ENCODE results near the gene NAGLU. TPM values are rescaled to one million over a fixed set of nuclear protein-coding genes. Genes with fewer than 3 reads are reported as not detected.

NAGLU gene
- total and polyA plus RNA-seq, 2 of the 13 experiments (the other 11 are each of a cell fraction or from before 2014, with no cell fraction given): 28.2 to 40.1 TPM

- TF ChIP-seq, protein P1, sequence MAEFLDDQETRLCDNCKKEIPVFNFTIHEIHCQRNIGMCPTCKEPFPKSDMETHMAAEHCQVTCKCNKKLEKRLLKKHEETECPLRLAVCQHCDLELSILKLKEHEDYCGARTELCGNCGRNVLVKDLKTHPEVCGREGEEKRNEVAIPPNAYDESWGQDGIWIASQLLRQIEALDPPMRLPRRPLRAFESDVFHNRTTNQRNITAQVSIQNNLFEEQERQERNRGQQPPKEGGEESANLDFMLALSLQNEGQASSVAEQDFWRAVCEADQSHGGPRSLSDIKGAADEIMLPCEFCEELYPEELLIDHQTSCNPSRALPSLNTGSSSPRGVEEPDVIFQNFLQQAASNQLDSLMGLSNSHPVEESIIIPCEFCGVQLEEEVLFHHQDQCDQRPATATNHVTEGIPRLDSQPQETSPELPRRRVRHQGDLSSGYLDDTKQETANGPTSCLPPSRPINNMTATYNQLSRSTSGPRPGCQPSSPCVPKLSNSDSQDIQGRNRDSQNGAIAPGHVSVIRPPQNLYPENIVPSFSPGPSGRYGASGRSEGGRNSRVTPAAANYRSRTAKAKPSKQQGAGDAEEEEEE (CRISPR knock-in tag; IDR thresholded peaks at IDR 0.05; ENCODE audit: borderline replicate concordance): no peak
- TF ChIP-seq, protein P2, sequence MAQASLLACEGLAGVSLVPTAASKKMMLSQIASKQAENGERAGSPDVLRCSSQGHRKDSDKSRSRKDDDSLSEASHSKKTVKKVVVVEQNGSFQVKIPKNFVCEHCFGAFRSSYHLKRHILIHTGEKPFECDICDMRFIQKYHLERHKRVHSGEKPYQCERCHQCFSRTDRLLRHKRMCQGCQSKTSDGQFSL (CRISPR knock-in tag; IDR thresholded peaks at IDR 0.05): no peak
- TF ChIP-seq, protein P3, sequence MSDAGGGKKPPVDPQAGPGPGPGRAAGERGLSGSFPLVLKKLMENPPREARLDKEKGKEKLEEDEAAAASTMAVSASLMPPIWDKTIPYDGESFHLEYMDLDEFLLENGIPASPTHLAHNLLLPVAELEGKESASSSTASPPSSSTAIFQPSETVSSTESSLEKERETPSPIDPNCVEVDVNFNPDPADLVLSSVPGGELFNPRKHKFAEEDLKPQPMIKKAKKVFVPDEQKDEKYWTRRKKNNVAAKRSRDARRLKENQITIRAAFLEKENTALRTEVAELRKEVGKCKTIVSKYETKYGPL (CRISPR knock-in tag; IDR thresholded peaks at IDR 0.05): 0 out of 2 replicates have a peak, but pooled peaks have one; percentile 57
- no peak for TF ChIP-seq NFIB (CRISPR knock-in tag; IDR thresholded peaks at IDR 0.05; ENCODE audit: borderline replicate concordance)
- no peak for TF ChIP-seq SPEN (CRISPR knock-in tag; IDR thresholded peaks at IDR 0.05; ENCODE audit: low read depth)
- TF ChIP-seq TCF12 (IDR thresholded peaks at IDR 0.05): no peak
- no peak for TF ChIP-seq TCF12 (CRISPR knock-in tag; IDR thresholded peaks at IDR 0.05)
- no peak for TF ChIP-seq RARA (CRISPR knock-in tag; IDR thresholded peaks at IDR 0.05)
- no peak for TF ChIP-seq CEBPG (CRISPR knock-in tag; IDR thresholded peaks at IDR 0.05)
- peak; percentile 69 for TF ChIP-seq BHLHE40 (IDR thresholded peaks at IDR 0.05; ENCODE audit: low read length)
- peak; percentile 1; the same call in 1 of the 2 replicates for TF ChIP-seq MATR3 (CRISPR knock-in tag; IDR thresholded peaks at IDR 0.05)
- 0 out of 2 replicates have a peak, but pooled peaks have one; percentile 7 for TF ChIP-seq ZNF598 (CRISPR knock-in tag; IDR thresholded peaks at IDR 0.05; ENCODE audit: borderline replicate concordance)
- TF ChIP-seq, protein P4, sequence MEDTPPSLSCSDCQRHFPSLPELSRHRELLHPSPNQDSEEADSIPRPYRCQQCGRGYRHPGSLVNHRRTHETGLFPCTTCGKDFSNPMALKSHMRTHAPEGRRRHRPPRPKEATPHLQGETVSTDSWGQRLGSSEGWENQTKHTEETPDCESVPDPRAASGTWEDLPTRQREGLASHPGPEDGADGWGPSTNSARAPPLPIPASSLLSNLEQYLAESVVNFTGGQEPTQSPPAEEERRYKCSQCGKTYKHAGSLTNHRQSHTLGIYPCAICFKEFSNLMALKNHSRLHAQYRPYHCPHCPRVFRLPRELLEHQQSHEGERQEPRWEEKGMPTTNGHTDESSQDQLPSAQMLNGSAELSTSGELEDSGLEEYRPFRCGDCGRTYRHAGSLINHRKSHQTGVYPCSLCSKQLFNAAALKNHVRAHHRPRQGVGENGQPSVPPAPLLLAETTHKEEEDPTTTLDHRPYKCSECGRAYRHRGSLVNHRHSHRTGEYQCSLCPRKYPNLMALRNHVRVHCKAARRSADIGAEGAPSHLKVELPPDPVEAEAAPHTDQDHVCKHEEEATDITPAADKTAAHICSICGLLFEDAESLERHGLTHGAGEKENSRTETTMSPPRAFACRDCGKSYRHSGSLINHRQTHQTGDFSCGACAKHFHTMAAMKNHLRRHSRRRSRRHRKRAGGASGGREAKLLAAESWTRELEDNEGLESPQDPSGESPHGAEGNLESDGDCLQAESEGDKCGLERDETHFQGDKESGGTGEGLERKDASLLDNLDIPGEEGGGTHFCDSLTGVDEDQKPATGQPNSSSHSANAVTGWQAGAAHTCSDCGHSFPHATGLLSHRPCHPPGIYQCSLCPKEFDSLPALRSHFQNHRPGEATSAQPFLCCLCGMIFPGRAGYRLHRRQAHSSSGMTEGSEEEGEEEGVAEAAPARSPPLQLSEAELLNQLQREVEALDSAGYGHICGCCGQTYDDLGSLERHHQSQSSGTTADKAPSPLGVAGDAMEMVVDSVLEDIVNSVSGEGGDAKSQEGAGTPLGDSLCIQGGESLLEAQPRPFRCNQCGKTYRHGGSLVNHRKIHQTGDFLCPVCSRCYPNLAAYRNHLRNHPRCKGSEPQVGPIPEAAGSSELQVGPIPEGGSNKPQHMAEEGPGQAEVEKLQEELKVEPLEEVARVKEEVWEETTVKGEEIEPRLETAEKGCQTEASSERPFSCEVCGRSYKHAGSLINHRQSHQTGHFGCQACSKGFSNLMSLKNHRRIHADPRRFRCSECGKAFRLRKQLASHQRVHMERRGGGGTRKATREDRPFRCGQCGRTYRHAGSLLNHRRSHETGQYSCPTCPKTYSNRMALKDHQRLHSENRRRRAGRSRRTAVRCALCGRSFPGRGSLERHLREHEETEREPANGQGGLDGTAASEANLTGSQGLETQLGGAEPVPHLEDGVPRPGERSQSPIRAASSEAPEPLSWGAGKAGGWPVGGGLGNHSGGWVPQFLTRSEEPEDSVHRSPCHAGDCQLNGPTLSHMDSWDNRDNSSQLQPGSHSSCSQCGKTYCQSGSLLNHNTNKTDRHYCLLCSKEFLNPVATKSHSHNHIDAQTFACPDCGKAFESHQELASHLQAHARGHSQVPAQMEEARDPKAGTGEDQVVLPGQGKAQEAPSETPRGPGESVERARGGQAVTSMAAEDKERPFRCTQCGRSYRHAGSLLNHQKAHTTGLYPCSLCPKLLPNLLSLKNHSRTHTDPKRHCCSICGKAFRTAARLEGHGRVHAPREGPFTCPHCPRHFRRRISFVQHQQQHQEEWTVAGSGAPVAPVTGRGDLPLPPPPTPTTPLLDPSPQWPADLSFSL (CRISPR knock-in tag; IDR thresholded peaks at IDR 0.05): no peak
- TF ChIP-seq, protein P5, sequence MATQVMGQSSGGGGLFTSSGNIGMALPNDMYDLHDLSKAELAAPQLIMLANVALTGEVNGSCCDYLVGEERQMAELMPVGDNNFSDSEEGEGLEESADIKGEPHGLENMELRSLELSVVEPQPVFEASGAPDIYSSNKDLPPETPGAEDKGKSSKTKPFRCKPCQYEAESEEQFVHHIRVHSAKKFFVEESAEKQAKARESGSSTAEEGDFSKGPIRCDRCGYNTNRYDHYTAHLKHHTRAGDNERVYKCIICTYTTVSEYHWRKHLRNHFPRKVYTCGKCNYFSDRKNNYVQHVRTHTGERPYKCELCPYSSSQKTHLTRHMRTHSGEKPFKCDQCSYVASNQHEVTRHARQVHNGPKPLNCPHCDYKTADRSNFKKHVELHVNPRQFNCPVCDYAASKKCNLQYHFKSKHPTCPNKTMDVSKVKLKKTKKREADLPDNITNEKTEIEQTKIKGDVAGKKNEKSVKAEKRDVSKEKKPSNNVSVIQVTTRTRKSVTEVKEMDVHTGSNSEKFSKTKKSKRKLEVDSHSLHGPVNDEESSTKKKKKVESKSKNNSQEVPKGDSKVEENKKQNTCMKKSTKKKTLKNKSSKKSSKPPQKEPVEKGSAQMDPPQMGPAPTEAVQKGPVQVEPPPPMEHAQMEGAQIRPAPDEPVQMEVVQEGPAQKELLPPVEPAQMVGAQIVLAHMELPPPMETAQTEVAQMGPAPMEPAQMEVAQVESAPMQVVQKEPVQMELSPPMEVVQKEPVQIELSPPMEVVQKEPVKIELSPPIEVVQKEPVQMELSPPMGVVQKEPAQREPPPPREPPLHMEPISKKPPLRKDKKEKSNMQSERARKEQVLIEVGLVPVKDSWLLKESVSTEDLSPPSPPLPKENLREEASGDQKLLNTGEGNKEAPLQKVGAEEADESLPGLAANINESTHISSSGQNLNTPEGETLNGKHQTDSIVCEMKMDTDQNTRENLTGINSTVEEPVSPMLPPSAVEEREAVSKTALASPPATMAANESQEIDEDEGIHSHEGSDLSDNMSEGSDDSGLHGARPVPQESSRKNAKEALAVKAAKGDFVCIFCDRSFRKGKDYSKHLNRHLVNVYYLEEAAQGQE (IDR thresholded peaks at IDR 0.05; ENCODE audit: borderline replicate concordance in 1 of 2, low read depth in 1 of 2, low read length in 2 of 2): no peak
- TF ChIP-seq ZNF207 (IDR thresholded peaks at IDR 0.05; ENCODE audit: borderline replicate concordance): no peak
- TF ChIP-seq CAMTA2 (CRISPR knock-in tag; IDR thresholded peaks at IDR 0.05; ENCODE audit: borderline replicate concordance): no peak
- 0 out of 2 replicates have a peak, but pooled peaks have one; percentile 0 for TF ChIP-seq ZNF7 (CRISPR knock-in tag; IDR thresholded peaks at IDR 0.05)
Measured at GRCh38 chr17:42563143-42563509, 27.1 kb downstream of the NAGLU start (continued).

Measured in HepG2 (cell line).